Stimulated activated CD8-positive, alpha-beta memory T cell treated with anti-CD3 and anti-CD28 coated beads, Interleukin-15, amount 100 ng/mL, for 1 hour (primary cell): ENCODE results near the gene LIPA.
"Not testable (repeated sequence)": the region's sequence is repeated elsewhere in the genome, so short reads cannot be mapped to it uniquely, and the experiment has no call there.

ENCODE experiments used
- DNase-seq: peaks from one replicate; pipeline ENCODE4 v3.0.0-alpha.2; 2020; ENCODE audit warnings: low read depth

The LIPA gene

DNA sequence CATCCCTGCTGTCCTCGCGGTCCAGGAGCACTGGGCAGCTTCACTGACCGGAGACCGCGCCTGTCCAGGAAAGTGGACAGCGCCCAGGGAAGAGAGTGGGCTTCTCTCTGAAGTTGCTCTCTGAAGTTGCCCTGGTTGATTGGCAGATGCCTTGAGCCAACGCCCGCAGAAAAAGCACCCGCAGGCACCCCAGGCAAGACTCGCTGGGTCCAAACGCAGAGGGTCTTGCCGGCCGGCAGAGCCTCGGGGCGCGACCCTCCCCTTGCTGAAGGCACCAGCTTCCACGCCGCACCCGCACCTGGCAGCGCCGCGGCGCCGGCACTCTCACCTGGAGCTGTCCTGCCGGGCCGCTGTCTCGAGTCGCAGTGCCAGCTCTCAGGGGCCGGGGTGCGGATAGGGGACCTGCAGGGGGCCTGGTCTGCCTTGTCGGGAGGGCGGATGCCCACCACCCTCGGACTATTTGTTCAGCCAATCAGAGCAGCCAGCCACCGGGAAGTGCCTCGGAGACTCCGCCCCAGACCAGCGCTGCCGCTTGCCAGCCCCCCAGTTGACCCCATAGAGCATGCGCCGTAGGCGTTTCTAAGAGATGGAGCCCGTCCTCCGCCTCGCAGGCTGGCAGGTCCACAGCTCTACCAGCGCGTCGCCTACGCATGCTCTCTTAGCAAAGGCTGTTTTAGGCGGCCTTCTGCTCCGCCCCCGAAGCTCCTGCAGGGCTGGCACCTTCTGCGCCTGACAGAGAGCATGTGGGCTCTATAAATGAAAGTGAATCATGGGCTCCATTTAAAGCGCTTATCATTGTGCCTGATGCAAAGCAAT lies at the start of gene LIPA:
Gene LIPA, minus strand, starts transcription at position 367 of the 816 bp plus-strand sequence. CDS start 4,127 bp downstream, outside the sequence.
- DNase-seq, result peak; percentile 86

DNA sequence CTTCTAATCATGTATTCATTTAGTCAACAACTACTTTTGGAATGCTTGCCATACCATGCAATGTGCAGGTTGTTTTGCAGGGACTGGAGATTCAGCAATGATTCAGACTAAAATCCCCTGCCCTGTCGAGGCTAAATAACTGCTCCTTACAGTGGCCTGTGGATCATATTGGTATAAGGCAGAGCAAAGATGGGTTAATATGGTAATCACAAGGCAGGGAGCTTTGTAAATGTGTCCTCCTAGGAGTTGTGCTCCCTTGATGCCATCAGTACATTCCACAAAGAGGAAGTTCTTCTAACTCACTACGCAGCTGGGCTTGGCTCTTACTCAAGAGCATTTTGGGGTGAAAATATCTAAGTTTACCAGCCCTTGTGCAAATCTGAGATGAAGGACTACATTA lies 49.7 kb upstream of the LIPA start:
- DNase-seq, result no peak

DNA sequence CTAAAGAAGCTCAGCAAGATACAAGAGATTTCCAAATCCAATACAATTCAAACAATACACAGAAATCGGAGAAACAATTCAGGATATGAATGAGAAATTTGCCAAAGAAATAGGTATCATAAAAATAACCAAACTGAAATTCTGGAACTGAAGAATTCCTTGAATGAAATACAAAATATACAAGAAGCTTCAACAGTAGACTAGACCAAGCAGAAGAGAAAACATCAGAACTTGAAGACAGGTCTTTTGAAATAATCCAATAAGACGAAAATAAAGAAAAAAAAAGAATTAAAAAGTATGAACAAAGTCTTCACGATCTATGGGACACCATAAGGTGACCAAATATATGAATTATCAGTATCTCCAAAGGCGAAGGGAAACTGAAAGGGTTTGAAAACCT lies 47.5 kb upstream of the LIPA start:
- no peak for DNase-seq

DNA sequence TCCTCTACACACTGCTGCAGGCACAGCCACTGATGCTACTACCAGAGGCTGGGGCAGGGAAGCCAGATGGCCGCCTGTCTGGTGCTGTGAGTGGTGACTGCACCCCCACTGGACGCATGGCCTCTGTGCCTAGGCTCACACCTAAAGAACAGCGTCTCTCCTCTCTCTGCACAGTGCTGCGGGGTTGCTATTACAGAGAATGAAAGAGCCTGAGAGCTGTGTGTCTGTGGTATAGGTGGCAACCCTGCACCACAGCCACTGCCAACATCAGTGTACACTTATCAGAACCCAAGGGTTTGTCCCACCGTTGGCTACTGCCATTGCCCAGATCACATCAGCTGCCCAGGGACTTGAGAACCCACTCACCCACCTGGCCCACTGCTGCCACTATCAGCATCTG lies 46.2 kb upstream of the LIPA start:
- DNase-seq, result no peak

DNA sequence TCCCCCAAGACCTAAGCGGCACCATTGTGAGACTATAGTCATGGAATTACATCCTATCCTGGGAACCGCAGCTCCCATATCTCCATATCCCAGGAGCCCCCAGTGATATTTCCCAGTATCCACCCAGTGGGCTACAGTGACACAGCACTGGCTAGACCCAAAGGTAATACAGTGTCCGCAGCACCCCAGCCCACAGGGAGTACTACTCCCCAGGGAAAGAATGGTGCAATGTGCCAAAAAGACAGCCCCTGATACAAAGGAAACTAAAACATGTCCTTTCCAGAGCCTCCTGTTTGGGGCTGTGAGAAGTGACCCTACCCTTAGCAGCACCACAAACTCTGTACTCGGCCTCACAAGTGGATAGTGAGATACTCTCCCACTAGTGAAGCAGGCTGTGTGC lies 45.8 kb upstream of the LIPA start:
- no peak for DNase-seq

DNA sequence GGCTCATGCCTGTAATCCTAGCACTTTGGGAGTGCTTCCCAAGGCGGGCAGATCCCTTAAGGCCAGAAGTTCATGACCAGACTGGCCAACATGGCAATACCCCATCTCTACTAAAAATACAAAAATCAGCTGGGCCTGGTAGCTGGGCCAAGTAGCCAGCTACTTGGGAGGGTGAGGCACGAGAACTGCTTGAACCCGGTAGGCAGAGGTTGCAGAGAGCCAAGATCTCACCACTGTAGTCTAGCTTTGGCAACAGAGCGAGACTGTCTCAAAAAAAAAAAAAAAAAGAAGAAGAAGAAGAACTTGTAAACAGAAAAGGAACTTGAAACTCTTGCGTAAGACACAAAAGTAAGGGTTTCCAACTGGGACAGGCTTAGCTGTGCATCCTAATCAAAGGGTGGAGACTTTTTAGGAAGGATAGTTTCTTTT lies 44.7 kb upstream of the LIPA start:
- no peak for DNase-seq

DNA sequence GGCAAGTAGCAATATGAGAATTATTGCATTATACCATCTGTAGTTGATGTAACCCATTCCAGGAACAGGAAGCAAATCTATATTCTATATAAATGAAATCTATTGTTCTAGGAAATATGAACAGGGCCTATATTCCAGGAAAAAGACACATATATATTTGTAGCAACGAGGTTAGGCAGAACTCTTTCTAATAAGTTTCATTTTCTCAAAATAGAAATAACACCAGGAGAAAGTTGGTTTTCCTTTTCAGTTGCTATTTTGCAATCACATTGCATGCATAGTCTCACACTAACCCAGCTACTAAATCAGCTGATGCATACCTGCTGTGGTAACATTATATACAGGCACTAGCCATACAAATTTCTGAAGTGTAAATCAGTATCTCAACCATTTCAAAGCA lies 44.0 kb upstream of the LIPA start:
- no peak for DNase-seq

DNA sequence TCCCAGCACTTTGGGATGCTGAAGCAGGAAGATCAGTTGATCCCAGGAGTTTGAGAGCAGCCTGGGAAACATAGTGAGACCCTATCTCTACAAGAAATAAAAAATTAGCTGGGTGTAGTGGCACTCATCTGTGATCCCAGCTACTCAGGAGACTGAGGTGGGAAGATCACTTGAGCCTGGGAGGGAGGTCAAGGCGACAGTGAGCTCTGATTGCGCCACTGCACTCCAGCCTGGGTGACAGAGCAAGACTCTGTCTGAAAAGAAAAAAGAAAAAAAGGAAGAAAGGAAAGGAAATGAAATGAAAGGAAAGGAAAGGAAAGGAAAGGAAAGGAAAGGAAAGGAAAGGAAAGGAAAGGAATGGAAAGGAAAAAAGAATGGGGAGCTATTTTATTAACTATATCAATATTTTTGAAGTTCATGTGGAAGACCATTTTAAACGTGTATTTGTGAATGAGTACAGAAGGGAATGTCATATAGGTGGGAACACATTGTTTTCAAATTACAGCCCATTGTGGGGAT lies 43.2 kb upstream of the LIPA start:
- DNase-seq, result no peak

DNA sequence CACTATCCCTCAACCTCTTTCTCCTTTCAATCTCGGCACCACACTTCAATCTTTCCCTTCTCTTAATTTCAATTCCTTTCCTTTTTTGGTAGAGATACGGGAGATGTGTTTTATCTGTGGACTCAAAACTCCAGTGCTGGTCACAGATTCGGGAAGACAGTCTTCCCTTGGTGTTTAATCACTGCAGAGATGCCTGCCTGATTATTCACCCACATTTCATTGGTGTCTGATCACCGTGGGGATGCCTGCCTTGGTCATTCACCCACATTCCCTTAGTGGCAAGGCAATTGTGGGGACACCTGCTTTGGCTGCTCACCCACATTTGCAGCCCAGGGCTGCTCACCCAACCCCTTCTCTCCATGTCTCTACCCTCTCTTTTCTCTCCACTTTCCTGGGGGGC lies 33.7 kb upstream of the LIPA start:
- DNase-seq, result not testable (repeated sequence)

DNA sequence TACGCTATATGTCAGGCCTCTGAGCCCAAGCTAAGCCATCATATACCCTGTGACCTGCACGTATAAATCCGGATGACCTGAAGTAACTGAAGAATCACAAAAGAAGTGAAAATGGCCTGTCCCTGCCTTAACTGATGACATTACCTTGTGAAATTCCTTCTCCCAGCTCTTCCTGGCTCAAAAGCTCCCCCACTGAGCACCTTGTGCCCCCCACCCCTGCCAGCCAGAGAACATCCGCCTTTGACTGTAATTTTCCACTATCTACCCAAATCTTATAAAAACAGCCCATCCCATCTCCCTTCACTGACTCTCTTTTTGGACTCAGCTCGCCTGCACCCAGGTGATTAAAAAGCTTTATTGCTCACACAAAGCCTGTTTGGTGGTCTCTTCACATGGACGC lies 33.1 kb upstream of the LIPA start:
- not testable (repeated sequence) for DNase-seq

DNA sequence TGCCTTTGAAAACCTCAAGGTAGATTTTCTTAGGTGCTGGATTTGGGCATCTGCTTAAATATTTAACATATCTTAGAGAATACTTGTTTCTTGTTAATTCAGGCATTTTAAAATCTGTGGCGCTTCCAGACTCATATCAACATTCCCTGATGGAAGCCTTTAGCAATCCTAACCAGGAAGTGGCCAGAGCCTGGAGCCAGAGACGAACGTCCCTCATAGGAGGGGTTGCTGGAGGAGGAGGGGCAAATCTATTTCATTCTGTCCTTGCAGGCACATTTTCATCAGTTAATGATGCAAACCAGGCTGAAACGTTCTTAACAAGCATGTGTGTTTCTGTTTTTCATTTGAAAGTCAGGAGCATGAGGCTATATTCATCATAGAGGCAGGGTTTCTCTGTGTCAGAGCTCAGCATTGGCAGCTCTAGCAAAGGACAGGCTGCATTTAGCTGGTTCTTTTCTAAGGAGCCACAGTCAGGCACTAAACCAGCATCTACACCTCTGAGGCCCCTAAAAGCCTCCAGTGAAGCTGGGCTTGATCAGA lies 32.4 kb upstream of the LIPA start:
- no peak for DNase-seq

DNA sequence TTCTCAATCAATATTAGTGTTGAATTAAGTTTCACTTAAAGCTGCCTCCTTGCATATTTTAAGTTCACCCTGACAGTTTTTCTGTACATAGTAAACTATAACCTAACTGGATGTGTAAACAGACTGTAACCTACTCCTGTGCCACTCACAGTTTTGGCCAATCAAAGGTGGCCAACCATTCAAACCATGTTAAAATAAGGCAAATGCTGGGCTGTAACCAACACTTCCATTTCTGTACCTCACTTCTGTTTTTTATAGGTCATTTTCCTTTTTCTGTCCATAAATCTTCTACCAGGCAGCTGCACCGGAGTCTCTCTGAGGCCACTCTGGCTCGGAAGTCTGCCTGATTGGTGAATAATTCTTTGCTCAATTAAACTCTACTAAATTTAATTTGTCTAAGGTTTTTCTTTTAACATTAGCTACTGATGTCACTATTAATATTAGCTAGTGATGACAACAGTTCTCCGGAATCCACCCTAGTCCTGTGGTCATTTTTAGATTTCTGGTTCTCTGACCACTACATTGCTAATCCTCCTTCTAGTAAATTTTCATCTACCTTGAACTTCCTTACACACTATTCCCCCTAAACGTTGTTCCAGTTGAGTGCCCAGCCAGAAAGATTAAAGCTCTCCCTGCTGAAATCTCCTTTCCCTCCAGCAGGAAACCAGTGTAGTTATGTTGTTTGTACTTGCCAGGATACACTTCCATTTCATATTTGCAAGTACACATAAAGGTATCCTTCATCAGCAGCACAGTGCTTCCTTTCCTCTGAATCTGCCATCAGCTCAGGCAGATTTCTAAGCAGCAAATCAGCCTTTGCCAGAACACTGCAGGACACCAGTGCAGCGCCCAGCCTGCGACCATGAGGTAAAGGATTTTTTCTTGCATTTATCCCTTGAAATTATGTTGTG lies 31.7 kb upstream of the LIPA start:
- DNase-seq, result no peak

DNA sequence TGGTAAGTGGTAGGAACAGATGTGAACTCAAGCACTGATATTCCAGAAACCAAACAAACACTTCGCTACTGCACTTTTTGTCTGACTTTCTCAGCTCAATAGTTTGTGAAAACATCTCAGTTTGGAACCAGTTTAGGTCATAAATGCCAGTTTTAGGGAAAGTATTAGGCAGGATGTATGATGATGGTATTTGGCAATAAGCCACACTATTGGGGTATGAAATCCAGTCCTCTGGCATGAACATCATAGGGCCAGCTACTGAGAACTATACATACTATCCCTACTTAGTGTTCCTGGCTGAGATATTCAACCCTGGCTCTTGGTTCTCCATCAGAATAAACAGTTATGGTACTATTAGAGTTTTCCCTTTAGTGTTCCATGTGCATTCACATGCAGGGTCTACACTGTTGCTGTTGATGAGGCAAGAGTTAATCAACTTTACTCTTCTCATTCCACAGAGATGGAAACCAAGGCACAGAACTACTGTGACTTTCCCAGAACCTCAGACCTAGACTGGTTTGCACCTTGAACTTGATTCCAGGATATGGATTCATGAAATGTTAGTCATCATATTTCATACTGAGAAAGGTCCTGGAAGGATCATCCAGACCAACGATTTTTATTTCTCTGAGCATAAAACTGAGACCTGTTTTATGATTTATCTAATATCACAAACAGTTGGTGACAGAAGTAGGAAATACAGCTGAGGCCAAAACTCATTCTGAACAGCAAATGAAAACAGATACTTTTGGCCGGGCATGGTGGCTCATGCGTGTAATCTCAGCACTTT lies 30.2 kb upstream of the LIPA start:
- DNase-seq, result no peak

DNA sequence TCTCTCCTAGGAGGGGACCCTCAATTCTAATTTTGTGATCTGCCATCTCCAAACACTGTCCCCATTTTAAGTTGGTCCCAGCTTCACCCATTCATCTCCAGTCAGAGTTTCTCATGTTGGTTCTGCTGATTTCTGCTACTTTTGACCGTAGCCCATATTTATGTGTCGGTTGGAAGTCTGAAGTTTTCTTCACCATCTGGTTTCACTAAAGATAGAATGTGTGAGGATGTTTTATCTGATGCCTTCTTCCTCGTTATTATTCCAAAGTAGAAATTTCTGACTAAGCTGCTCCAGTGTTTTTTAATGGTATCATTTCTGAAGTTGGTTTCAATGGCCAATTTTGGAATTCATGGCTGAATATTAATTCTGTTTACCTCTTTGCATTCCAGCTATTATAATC lies 28.9 kb upstream of the LIPA start:
- DNase-seq, result no peak

DNA sequence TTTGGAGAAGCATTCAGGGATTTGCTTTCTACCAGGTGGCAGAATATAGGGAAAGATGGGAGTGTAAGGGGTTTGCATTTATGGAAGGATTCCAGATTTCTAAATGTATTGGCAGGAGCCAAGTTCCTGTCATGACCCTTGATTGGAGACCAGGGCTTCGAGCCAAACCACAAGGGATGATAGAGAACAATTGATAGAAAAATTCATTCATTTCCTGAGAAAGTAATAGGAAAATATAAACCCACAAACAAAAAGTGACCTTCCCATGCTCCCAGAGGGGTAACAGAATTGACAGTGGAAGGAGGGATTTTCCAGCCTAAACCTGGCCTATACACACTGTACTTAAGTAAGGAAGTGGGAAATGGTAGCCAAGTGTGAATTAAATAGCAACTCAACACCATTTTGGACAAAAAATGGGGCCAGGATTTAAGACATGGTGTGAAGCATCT lies 27.9 kb upstream of the LIPA start:
- DNase-seq, result no peak

DNA sequence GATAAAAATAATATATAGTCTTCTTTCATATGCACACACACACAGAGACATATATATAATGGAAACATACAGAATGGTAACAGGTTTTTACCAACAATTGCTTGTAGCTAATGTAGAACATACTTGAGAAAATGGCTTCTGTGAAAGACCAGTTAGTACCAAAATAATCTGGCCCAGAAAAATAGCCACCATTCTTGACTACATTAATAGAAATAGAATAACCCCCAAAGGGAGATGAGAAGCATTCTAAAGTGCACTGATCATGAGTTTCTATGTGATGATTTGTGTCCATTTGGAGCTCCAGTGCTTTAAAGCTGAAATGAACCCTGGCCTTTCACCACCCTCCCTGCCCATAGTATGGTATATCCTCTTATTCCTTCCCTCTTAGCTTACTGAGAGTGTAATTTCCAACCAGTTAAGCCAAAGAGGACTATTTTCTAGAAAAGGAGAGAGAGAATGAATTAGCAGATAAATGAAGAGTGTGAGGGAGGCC lies 27.4 kb upstream of the LIPA start:
- DNase-seq, result no peak

DNA sequence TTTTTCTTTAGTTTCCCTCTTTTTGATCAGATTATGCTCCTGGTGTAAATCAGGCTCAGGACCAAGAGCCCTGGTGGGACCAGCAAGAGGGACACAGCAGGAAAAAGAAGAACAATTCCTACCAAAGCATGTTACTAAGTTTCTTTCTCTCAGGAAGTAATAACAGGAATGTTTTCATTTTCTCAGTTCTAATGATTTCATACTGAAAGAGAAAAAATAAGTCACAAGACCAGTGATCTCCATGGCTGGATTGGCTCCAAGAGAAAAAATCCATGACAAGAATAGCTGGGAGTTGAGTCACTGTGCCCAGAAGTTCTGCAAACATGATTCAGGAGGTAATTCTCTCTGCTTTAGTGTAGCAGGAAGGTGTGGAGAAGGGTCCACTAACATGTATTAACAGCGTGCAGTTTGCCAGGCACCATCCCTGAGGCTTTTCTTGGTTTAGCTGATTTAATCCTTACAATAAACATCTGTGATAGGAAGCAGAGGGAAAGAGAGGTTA lies 26.5 kb upstream of the LIPA start:
- DNase-seq, result no peak

DNA sequence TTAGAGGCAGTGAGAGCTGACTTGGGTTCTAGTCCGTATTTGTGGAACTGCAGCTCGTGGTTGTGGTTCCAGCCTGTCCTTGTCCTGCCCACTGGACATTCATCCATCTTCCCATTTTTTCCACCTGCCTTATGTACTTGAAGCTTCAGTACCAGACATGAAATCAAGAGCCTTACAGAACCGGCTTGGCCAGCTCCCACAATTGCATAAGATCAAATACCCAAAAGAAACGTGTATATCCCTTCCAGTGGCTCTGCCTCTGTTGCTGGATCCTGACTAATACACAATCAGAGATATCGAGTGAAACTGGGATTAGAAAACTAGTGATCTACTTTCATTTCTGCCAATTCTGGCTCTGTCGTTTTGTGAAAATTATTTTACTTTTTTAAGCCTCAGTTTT lies 23.8 kb upstream of the LIPA start:
- no peak for DNase-seq

DNA sequence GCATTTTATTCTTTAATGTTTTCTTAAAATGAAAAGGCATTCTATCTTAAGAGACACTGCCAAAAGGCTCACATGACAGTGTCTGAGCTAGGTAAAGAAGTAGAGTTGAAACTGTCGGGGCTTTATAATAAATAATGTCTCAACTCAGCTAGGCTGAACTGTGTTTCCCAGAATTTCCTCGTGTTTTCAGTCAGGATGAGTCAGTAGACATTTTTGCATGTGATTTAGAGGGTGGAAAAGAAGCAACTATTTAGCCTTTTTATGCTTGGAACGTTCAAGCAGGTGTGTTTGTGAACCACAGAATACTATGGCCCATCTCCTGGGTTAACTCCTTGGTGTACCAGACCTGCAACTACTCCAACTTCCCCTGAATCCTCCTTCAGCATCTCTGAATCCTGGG lies 23.4 kb upstream of the LIPA start:
- DNase-seq, result no peak

DNA sequence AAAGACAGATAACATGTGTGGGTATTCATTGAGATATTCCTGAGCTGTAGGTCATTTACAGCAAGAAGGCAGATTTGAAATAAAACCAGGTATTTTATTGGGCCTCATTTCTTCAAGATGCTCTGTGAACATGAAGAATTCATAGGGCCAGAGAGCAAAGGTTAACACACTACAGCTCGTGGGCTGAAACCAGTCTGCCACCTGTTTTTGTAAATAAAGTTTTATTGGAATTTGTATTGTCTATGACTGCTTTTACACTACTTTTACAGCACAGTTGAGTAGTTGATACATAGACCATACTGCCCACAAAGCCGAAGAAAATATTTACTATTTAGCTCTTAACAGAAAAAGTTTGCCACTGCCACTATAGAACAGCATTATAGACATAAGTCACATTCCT lies 22.1 kb upstream of the LIPA start:
- DNase-seq, result no peak

DNA sequence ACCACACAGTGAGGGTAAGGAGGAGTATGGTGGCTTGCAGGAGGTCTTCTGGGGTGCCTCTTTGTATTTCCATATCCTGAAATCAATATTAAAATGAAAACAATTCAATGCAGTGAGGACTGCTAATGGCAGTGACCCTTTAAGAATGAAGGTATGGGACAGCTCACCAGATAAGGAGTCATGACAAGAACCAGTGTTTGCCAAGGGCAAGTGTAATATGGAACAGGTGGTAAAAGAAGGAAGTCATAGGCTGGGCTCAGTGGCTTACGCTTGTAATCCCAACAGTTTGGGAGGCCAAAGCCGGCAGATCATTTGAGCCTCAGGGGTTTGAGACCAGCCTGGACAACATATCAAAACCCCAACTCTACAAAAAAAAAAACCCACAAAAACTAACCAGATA lies 20.0 kb upstream of the LIPA start:
- DNase-seq, result no peak

DNA sequence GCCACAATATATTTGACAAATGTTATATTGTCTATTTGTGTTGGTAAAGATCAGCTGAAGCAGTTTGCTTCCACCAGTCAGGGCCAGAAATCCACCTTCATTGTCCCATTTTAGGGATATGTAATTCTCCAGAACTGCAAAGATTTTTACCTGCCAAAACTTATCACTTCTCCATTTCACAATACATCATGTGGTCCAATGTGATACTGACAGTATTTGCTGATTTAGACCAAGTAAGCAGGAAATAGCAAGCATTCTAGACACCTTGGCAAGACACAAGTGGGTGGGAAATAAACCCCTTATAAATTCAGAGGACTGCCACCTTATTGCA lies 18.5 kb upstream of the LIPA start:
- no peak for DNase-seq
